HEK293 (cell line): Measurements from ENCODE around the gene SMTNL2.

Experiments
- CTCF ChIA-PET: fragments of 350-600 bp; formaldehyde crosslinking; extraction: SDS; loops from one replicate; lab custom pipeline; 2021; ENCODE audit warnings: antibody characterized with exemption; lab: Yijun Ruan, JAX
- POLR2A ChIA-PET: fragments of 300-600 bp; formaldehyde crosslinking; extraction: SDS; loops from one replicate; lab custom pipeline; 2020; ENCODE audit warnings: antibody characterized with exemption, inconsistent platforms; lab: Yijun Ruan, JAX
- H3K27ac ChIP-seq: fragments of 200-500 bp; sonication (Bioruptor generic); 2 replicates; pipeline ENCODE4 v1.5.1; 2014; ENCODE audit warnings: low read depth, low read length, control low read depth, inconsistent platforms; ENCODE audit errors: extremely low read depth
- H3K36me3 ChIP-seq, 2 experiments: fragments of 200-500 bp in 1 of 2; sonication (Bioruptor generic) in 1 of 2; 1 replicate in 1 of 2; 2 replicates in 1 of 2; pipeline ENCODE4 v1.5.1; 2014 to 2017; ENCODE audit warnings: inconsistent platforms in 2 of 2, low read length in 2 of 2; ENCODE audit not compliant: control insufficient read depth in 2 of 2, insufficient read depth in 1 of 2
- H3K4me1 ChIP-seq: fragments of 200-500 bp; sonication (Bioruptor generic); 2 replicates; pipeline ENCODE4 v1.5.1; 2014; ENCODE audit warnings: mild to moderate bottlenecking, low read length, inconsistent platforms; ENCODE audit not compliant: control insufficient read depth, insufficient read depth
- H3K4me3 ChIP-seq: 2 replicates; pipeline ENCODE4 v1.5.1; 2011; ENCODE audit warnings: low read depth, mild to moderate bottlenecking, control low read depth, low read length, moderate library complexity
- H3K9me3 ChIP-seq: fragments of 200-500 bp; sonication (Bioruptor generic); 2 replicates; pipeline ENCODE4 v1.5.1; 2014; ENCODE audit warnings: low read depth, low read length, inconsistent platforms; ENCODE audit not compliant: control insufficient read depth, insufficient read depth
- ATF2 ChIP-seq: fragments of 450-650 bp; formaldehyde crosslinking; IDR thresholded peaks from 2 replicates; pipeline ENCODE4 v1.5.1; 2016; ENCODE audit warnings: missing biosample characterization, missing genetic modification characterization, low read depth
- CTCF ChIP-seq: fragments of 450-650 bp; formaldehyde crosslinking; IDR thresholded peaks from 2 replicates; pipeline ENCODE4 v1.5.1; 2016; ENCODE audit warnings: missing biosample characterization, missing genetic modification characterization
- GLI2 ChIP-seq: fragments of 450-650 bp; formaldehyde crosslinking; IDR thresholded peaks from 2 replicates; pipeline ENCODE4; 2017; ENCODE audit warnings: missing biosample characterization, missing genetic modification characterization, low read depth, borderline replicate concordance
- GLI4 ChIP-seq: fragments of 450-650 bp; formaldehyde crosslinking; IDR thresholded peaks from 2 replicates; pipeline ENCODE4 v1.5.1; 2016; ENCODE audit warnings: missing biosample characterization, missing genetic modification characterization
- HOXC10 ChIP-seq: sonication (generic); formaldehyde crosslinking; IDR thresholded peaks from 2 replicates; pipeline ENCODE4 v1.8.1; 2023; ENCODE audit warnings: mild to moderate bottlenecking, missing genetic modification reagents
- INSM2 ChIP-seq: fragments of 450-650 bp; formaldehyde crosslinking; IDR thresholded peaks from 2 replicates; pipeline ENCODE4 v1.5.1; 2016; ENCODE audit warnings: missing biosample characterization, missing genetic modification characterization
- MZF1 ChIP-seq: fragments of 450-650 bp; formaldehyde crosslinking; IDR thresholded peaks from 2 replicates; pipeline ENCODE4 v1.5.1; 2017; ENCODE audit warnings: missing biosample characterization, missing genetic modification characterization, borderline replicate concordance
- SCRT1 ChIP-seq: fragments of 450-650 bp; formaldehyde crosslinking; IDR thresholded peaks from 2 replicates; pipeline ENCODE4 v1.5.1; 2016; ENCODE audit warnings: missing biosample characterization, missing genetic modification characterization, borderline replicate concordance
- SCRT2 ChIP-seq: fragments of 450-650 bp; formaldehyde crosslinking; IDR thresholded peaks from 2 replicates; pipeline ENCODE4 v1.5.1; 2016; ENCODE audit warnings: missing biosample characterization, missing genetic modification characterization
- TRIM28 ChIP-seq: IDR thresholded peaks from 2 replicates; pipeline ENCODE4 v1.6.1; 2011; ENCODE audit warnings: low read length, control low read depth, borderline replicate concordance
- YY2 ChIP-seq: fragments of 450-650 bp; formaldehyde crosslinking; IDR thresholded peaks from 2 replicates; pipeline ENCODE4 v1.5.1; 2016; ENCODE audit warnings: missing biosample characterization, missing genetic modification characterization
- ZBTB1 ChIP-seq: fragments of 450-650 bp; formaldehyde crosslinking; IDR thresholded peaks from 2 replicates; pipeline ENCODE4 v1.5.1; 2016; ENCODE audit warnings: missing biosample characterization, missing genetic modification characterization
- ZBTB20 ChIP-seq: fragments of 450-650 bp; formaldehyde crosslinking; IDR thresholded peaks from 2 replicates; pipeline ENCODE4 v1.5.1; 2016; ENCODE audit warnings: missing biosample characterization, missing genetic modification characterization
- ZIC2 ChIP-seq: fragments of 450-650 bp; formaldehyde crosslinking; IDR thresholded peaks from 2 replicates; pipeline ENCODE4 v1.5.1; 2016; ENCODE audit warnings: missing biosample characterization, missing genetic modification characterization
- ZNF10 ChIP-seq: fragments of 450-650 bp; formaldehyde crosslinking; IDR thresholded peaks from 2 replicates; pipeline ENCODE4 v1.5.1; 2017; ENCODE audit warnings: missing biosample characterization, missing genetic modification characterization
- ZNF449 ChIP-seq: fragments of 450-650 bp; formaldehyde crosslinking; IDR thresholded peaks from 2 replicates; pipeline ENCODE4 v1.5.1; 2017; ENCODE audit warnings: missing biosample characterization, mild to moderate bottlenecking, missing genetic modification characterization, moderate library complexity
- ZNF621 ChIP-seq: fragments of 450-650 bp; formaldehyde crosslinking; IDR thresholded peaks from 2 replicates; pipeline ENCODE4 v1.5.1; 2017; ENCODE audit warnings: missing biosample characterization, missing genetic modification characterization
- ZNF626 ChIP-seq: fragments of 450-650 bp; sonication (Bioruptor Pico); formaldehyde crosslinking; IDR thresholded peaks from 2 replicates; pipeline ENCODE4 v1.5.1; 2018; ENCODE audit warnings: missing biosample characterization, missing genetic modification characterization, inconsistent platforms
- ZNF664 ChIP-seq: fragments of 450-650 bp; formaldehyde crosslinking; IDR thresholded peaks from 2 replicates; pipeline ENCODE4 v1.5.1; 2016; ENCODE audit warnings: missing biosample characterization, missing genetic modification characterization
- ZNF670 ChIP-seq: fragments of 450-650 bp; formaldehyde crosslinking; IDR thresholded peaks from 2 replicates; pipeline ENCODE4 v1.5.1; 2016; ENCODE audit warnings: missing biosample characterization, missing genetic modification characterization, low read depth
- ZNF704 ChIP-seq: fragments of 450-650 bp; formaldehyde crosslinking; IDR thresholded peaks from 2 replicates; pipeline ENCODE4 v1.5.1; 2016; ENCODE audit warnings: missing biosample characterization, missing genetic modification characterization
- ZXDB ChIP-seq: fragments of 450-650 bp; formaldehyde crosslinking; IDR thresholded peaks from 2 replicates; pipeline ENCODE4 v1.5.1; 2016; ENCODE audit warnings: missing biosample characterization, missing genetic modification characterization

The SMTNL2 gene

GRCh38 chr17:4596636-4597380, 12.5 kb downstream of the SMTNL2 start:
- Histone ChIP-seq H3K36me3 (no peaks in the 10 kb centered on the region), H3K27ac (no peak overlapping the region), H3K4me1 (peaks cover 17% of the 10 kb centered on the region), H3K9me3 (no peaks in the 10 kb centered on the region)
- TF ChIP-seq ATF2 (tag by site-specific recombination) (no peak), ZNF664 (no peak), ZNF621 (tag by site-specific recombination) (no peak), GLI2 (no peak), GLI4 (tag by site-specific recombination) (no peak), ZNF449 (no peak), SCRT2 (tag by site-specific recombination) (no peak)
- TF ChIP-seq, all 188 proteins: peak for 0
- CTCF ChIA-PET, result interaction anchor here (0.6 to 3.2 kb wide), 3 partner anchors 28 to 317 kb away, joined by 3 to 13 read pairs (median 4); no protein-coding TSS in a partner anchor
- POLR2A ChIA-PET, result interaction anchor here (1.5 kb wide), 1 partner anchor 10 kb away, joined by 3 read pairs; no protein-coding TSS in a partner anchor
- no peak overlapping the region for H3K4me3 ChIP-seq

- Histone ChIP-seq H3K4me3 (no peak overlapping the region), H3K4me1 (peaks cover 17% of the 10 kb centered on the region)
- TF ChIP-seq ZNF704 (tag by site-specific recombination), result no peak
- TF ChIP-seq INSM2 (tag by site-specific recombination), result no peak
- TF ChIP-seq, all 188 proteins: peak for 0
- Histone ChIP-seq H3K27ac (no peak overlapping the region), H3K9me3 (no peaks in the 10 kb centered on the region), H3K36me3 (no peaks in the 10 kb centered on the region)
- POLR2A ChIA-PET, result interaction anchor here (0.8 to 2.9 kb wide), 2 partner anchors 11 to 14 kb away, joined by 4 to 12 read pairs; partner anchors contain the start of gene SMTNL2
- CTCF ChIA-PET, result interaction anchor here (0.5 to 3.2 kb wide), 3 partner anchors 14 to 31 kb away, joined by 4 to 13 read pairs (median 6); partner anchors contain the start of gene SMTNL2
Measured at GRCh38 chr17:4597975-4598374, 13.6 kb downstream of the SMTNL2 start.

GRCh38 chr17:4598776-4599504, 14.6 kb downstream of the SMTNL2 start:
- Histone ChIP-seq H3K36me3 (no peaks in the 10 kb centered on the region), H3K9me3 (no peaks in the 10 kb centered on the region), H3K4me1 (peaks cover 18% of the 10 kb centered on the region), H3K4me3 (no peak overlapping the region), H3K27ac (peak overlapping the region; percentile 57; the same call in 1 of the 2 replicates)
- CTCF ChIA-PET, result interaction anchor here (0.6 to 4.2 kb wide), 5 partner anchors 24 to 418 kb away, joined by 3 to 22 read pairs (median 3); no protein-coding TSS in a partner anchor
- POLR2A ChIA-PET, result interaction anchor here (0.5 to 2.9 kb wide), 2 partner anchors 15 to 124 kb away, joined by 3 to 12 read pairs; partner anchors contain the start of gene SMTNL2
- no peak for TF ChIP-seq ZBTB20 (tag by site-specific recombination)
- no peak for TF ChIP-seq ZXDB (tag by site-specific recombination)
- TF ChIP-seq ZBTB1 (tag by site-specific recombination), result no peak
- no peak for TF ChIP-seq MZF1 (tag by site-specific recombination)
- no peak for TF ChIP-seq ZNF670 (tag by site-specific recombination)
- TF ChIP-seq TRIM28, result no peak
- TF ChIP-seq CTCF (tag by site-specific recombination), result no peak
- TF ChIP-seq ZIC2, result no peak
- no peak for TF ChIP-seq ZNF10
- no peak for TF ChIP-seq SCRT1 (tag by site-specific recombination)
- TF ChIP-seq HOXC10 (CRISPR knock-in tag), result no peak
- no peak for TF ChIP-seq ZNF626 (tag by site-specific recombination)
- no peak for TF ChIP-seq YY2 (tag by site-specific recombination)
